ENCODE results near the gene CHCHD6.

The CHCHD6 gene

GRCh38 chr3:126930936-126931600, 227.0 kb downstream of the CHCHD6 start:
- no peak overlapping the region for H3K4me3 ChIP-seq (ENCODE audit: low read depth, low read length)
- no peak for TF ChIP-seq CTCF (IDR thresholded peaks at IDR 0.05; ENCODE audit: borderline replicate concordance, insufficient read depth, low read depth, low read length)

- no peak overlapping the region for H3K4me3 ChIP-seq (ENCODE audit: low read depth, low read length)
- TF ChIP-seq CTCF (IDR thresholded peaks at IDR 0.05; ENCODE audit: borderline replicate concordance, insufficient read depth, low read depth, low read length), result no peak
Observed at GRCh38 chr3:126931806-126932187, 227.8 kb downstream of the CHCHD6 start.

GRCh38 chr3:126932188-126932931, 228.3 kb downstream of the CHCHD6 start:
- H3K4me3 ChIP-seq (ENCODE audit: low read depth, low read length), result no peak overlapping the region
- no peak for TF ChIP-seq CTCF (IDR thresholded peaks at IDR 0.05; ENCODE audit: borderline replicate concordance, insufficient read depth, low read depth, low read length)

GRCh38 chr3:126934031-126934531, 230.0 kb downstream of the CHCHD6 start:
- no peak overlapping the region for H3K4me3 ChIP-seq (ENCODE audit: low read depth, low read length)
- no peak for TF ChIP-seq CTCF (IDR thresholded peaks at IDR 0.05; ENCODE audit: borderline replicate concordance, insufficient read depth, low read depth, low read length)

GRCh38 chr3:126934991-126935390, 231.0 kb downstream of the CHCHD6 start:
- TF ChIP-seq CTCF (IDR thresholded peaks at IDR 0.05; ENCODE audit: borderline replicate concordance, insufficient read depth, low read depth, low read length), result no peak
- no peak overlapping the region for H3K4me3 ChIP-seq (ENCODE audit: low read depth, low read length)

GRCh38 chr3:126935756-126936509, 231.9 kb downstream of the CHCHD6 start:
- no peak overlapping the region for H3K4me3 ChIP-seq (ENCODE audit: low read depth, low read length)
- no peak for TF ChIP-seq CTCF (IDR thresholded peaks at IDR 0.05; ENCODE audit: borderline replicate concordance, insufficient read depth, low read depth, low read length)
